ENCODE measurements around the gene TTLL5.

DNA sequence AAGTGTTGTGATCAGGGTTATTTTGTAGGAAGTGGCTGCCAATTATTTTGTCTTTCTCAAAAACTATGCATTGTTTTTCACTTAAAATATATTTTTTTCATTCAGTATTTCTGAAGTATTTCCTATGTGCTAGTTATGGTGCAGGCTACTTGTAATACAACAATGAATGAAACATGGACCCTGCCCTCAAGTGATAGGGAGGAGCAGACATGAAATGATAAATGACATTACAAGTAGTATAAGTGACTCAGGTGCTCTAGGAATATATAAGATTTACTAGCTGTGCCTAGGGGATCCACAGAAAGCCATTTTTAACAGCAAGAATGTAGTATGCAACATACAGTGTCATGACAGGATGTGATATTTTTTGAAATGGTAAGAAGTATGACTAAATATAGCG is 65.3 kb downstream of the TTLL5 start:
- TF ChIP-seq POLR2A (IDR thresholded peaks at IDR 0.05) (no peak), POLR2AphosphoS5 (IDR thresholded peaks at IDR 0.05) (no peak)
